HG03432 (cell line): ENCODE measurements around the gene ACSS1.
A peak's percentile ranks its signal among the peaks of the same experiment; 100 is the strongest.

Experiments
- ATAC-seq: cut with Tn5 transposase; IDR thresholded peaks from one replicate; pipeline ENCODE4 v1.9.1; 2021; ENCODE audit warnings: mild to moderate bottlenecking, moderate library complexity; ENCODE audit not compliant: unreplicated experiment

Gene ACSS1

DNA sequence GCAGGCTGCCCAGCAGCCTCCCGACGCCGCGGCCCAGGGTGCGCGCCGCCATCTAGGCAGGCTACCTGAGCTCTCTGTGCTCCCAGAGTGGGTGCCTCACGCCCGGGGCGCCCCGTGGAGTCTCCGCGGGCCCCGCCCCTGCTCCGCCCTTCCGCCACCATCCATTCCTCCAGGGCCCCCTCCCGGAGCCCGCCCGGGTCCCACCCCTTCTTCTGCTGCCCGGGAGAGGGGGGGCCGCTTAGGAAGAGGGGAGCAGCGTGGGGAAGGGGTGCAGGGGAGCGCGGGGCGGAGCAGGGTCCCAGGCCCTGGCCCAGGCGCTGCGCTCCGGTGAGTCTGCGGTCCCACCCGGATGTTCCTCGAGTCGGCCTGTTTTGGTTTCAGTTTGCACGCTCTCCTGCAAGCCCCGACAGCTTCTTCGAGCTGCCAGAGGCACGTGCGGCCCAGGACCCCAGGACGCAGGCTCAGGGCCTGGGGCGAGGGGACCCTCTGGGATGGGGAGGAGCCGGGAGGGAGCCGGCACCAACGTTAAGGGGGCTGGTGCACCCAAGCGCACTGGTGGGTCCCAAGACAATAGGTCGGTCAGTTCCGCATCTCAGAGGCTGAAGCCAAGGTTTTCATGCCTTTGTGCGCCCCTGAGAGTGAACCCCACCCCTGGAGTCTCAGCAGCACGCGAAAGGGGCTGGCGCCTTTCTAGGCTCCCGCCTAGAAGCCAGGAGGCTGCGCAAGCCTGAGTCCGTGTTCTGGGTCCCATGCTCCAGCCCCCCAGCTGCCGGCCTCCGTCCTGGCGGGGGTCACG, at the start of gene ACSS1:
ACSS1 (minus strand) TSS at position 89 of the 796 bp plus-strand sequence; CDS start at position 52, 37 bp downstream.
- peak; percentile 70 for ATAC-seq

DNA sequence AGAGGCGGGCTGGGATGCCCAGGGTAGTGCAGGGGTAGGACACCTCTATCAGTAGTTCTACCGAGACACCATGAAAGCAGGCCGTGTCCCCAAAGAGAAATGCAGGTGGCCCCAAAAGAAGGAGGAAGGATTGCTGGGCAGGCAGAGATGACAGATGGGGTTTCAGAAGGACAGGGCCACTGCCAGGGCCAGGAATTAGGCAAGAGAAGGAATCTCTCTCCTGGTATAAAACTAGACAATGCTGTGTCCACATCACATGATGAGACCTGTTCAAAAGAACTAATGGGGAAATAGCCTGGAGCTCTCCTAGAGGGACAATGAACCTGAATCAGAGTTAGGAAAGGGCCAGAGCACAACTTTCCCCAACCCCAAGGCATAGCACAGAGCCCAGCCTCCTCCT, 45.6 kb upstream of the ACSS1 start:
- no peak for ATAC-seq

DNA sequence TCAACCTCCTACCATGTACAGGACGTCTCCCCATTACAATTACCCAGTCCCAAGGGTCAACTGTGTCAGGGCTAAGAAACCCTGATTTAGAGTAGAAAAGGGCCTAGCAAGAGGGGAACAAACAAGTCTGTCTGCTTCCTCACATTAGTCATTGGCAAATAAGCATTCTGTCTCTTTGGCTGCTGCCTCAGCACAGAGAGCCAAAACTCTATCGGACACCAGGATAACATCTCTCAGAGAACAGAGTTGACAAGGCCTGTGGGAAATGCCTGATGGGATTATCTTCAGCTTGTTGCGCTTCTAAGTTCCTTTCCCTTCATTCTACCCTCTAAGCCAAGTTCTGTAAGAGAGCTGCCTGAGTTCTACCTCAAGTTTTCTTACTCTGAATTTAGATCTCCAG, 43.0 kb upstream of the ACSS1 start:
- no peak for ATAC-seq

DNA sequence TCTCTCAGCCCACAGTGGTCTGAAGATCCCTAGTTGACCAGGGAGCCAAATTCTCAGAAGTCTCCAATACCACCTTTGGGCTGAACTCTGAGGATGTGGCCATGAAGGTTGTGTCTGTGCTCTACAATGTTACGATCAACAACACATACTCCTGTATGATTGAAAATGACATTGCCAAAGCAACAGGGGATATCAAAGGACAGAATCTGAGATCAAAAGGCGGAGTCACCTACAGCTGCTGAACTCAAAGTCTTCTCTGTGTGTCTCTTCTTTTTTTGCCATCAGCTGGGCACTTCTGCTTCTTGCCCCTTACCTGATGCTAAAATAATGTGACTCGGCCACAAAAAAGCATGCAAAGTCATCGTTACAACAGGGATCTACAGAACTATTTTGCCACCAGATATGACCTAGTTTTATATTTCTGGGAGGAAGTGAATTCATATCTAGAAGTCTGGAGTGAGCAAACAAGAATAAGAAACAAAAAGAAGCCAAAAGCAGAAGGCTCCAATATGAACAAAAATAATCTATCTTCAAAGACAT, 41.7 kb upstream of the ACSS1 start:
- ATAC-seq = no peak

DNA sequence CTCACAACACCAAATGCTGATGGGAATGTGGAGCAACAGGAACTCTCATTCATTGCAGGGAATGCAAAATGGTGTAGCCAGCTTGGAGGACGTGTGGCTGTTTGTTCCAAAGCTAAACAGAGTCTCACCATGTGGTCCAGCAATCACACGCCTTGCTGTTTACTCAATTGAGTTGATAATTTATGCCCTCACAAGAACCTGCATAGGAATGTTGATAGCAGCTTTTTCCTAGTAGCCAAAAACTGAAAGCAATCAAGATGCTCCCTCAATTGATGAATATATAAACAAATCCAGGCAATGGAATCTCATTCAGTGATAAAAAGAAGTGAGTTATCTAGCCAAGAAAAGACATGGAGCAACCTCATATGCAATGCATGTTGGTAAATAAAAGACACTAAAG, 39.6 kb upstream of the ACSS1 start:
- ATAC-seq = no peak

DNA sequence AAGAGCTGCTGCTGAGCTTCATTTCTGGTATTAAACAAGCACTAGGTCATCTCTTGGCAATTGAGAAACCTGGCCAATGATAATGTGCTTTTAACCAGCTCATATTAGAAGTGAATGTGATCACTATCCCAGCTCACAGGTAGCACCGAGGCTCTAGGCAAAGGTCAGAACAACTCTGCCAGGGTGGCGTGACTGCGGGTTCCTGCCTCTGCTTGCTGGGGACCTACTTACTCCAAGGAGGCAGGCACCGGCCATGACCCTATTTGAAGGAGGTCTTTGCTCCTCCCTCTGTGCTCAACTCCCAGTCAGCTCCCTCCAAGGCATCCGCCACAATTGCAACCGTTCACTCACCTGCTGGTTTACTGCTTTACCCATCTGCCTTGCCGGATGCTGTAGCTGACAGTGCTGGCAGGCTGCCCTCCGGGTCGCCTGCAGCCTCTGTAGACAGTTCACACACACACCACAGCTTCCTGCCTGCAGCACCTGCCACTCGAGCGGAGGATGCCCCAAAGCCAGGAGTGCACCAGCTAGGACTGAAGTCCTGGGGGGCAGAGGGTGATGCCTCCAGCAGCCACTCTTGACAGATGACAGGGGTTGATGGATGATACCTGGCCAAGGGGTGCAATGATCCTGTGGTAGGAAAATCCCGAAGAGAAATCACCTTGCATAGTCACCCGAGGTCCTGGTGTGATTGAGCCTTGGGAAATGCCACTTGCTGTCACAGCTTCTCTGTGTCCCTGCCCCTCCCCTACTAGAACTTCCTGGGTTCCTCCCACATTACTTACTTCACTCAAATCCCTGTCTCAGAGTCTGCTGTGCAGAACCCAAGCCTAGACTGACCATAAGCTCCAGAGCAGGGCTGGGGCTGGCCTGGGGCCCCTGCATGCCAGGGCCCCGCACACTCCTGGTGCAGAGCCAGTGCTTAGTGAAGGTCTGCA, 32.8 kb upstream of the ACSS1 start:
- ATAC-seq = peak; percentile 85

DNA sequence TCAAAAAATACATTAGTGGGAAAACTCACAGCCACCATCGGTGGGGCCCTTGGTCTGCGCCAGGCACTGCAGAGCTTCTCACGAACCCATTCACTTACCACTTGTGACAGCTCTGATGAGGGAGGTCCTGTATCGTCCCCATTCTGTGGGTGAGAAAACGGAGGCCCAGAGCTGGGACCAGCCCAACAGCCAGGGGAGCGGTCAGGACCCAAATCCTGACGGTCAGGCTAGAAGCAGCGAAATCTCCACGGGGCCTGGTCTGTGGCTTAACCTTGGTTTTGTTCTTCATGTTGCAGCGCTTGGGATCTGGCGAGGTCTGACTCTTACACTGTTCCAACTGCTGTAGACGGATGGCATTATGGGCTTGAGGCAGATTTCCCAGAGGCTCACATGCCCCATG, 31.7 kb upstream of the ACSS1 start:
- no peak for ATAC-seq

DNA sequence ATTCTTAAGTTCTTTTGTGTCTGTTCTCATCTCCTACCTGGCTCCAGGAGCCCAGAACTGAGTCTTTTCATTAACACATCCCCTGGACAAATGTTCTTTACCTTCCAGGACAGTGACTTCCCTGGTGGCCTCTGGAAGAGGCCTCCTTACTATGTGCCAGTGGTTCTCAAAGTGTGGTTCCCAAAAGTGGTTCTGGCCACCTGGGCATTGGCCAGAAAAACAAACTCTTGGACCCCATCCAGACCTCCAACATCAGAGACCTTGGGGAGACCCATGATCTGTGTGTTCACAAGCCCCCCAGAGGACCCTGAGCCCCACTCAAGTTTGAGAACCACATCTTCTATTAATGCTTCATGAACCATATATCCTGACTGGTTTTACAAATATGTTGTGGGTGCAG, 31.2 kb upstream of the ACSS1 start:
- no peak for ATAC-seq

DNA sequence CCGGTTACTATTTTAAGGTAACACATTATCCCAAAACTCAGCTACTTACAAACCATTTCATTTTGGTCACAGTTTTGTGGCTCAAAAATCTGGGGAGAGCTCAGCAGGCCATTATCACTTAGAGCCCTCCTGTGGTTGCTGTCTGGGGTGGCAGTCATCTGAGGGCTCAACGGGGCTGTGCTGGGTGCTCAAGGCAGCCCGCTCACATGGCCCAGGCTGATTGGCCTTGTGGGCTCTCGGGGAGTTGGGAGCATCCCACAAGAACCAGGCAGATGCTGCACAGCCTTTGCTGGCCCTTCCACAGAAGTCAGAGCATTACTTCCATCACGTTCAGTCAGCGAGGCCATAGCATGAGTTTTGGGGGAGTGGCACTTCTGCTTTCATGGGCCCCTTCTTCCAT, 30.3 kb upstream of the ACSS1 start:
- no peak for ATAC-seq

DNA sequence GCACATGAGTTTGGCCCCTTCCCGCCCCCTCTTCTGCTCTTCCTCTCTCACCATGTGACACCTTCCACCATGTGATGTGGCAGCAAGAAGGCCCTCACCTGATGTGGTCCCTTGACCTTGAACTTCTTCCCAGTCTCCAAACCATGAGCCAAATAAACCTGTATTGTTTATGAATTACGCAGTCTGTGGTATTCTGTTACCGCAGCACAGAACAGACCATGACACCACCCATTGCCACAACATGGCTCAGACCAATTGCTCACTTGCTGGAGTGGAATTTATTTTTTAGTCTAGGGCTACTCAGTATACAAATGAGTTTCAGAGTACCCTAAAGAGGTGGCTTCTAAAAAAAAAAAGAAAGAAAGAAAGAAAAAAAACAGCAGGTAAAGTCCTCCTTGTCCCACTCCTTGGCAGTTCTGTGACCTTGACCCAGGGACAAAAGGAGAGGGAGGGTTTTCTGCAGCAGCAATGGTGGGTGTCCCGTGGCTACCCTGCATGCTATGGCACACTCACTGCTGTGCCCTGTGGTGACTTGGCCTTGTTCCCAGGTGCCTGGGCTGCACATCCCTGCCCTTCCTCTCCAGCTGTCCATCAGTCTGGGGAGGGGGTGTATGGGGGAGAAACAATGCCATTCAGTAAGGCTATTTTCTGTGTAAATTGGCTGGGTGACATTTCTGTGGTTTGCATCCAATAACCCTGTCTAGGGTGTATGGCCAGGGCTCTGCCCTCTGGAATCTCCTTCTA, 29.4 kb upstream of the ACSS1 start:
- ATAC-seq = no peak

DNA sequence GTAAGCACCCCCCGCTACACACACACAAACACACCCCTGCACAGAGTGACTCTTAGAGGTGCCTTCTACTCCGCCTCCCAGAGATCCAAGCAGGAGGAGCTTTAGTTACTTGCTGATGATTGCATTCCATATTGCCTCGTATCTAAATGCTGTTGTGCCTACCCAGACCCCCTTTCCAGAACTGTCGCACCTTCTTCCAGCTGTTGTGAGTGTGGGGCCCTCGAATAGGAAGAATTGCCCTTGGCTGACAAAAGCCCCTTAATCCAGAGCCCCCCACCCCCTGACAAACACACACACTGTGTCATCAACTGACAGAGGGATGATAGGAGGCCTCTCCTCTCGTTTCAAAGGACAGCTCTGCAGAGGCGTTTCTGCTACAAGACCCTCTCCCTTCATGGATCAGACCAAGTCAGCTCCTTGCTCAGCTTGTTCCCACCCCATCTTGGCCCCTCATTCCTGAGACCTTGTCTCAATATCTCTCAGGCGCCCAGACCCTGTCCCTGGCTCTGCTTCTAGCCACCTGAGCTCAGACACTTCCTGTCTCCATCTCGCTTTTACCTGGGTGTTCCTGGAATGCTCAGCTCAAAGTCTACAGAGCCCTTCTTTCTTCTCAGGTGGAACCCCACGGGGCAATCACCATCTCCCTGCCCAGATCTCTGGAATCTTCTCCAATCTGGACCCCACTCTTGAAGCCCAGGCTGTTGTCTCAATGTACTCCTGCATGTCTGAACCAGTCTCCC, 28.0 kb upstream of the ACSS1 start:
- ATAC-seq = no peak

DNA sequence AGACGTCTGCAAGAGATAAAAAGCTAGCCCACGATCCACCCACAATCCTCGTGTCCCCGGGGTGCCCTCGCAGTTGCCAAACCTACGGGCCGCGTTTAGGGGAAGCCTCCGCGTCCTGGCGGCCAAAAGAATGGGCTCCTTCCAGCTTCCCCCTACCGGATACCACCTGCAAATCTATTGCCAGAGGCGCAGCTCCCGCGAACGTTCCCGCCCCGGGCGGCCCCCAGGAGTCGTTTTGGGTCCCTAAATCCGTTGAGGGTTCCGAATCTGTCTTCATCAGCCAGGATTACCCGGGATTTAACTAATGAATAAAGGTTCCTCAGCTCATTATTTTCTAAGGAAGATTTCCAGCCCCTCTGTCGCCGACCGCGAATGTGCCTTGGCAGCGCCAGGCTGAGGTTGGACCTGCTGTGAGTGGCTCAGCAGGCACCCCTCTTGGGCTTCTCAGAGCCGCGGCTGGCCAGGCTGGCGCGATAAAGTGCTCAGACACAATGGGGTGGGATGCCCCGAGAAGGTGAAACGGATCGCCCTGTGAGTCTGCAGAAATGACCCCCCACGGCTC, 26.8 kb upstream of the ACSS1 start:
- ATAC-seq = no peak

DNA sequence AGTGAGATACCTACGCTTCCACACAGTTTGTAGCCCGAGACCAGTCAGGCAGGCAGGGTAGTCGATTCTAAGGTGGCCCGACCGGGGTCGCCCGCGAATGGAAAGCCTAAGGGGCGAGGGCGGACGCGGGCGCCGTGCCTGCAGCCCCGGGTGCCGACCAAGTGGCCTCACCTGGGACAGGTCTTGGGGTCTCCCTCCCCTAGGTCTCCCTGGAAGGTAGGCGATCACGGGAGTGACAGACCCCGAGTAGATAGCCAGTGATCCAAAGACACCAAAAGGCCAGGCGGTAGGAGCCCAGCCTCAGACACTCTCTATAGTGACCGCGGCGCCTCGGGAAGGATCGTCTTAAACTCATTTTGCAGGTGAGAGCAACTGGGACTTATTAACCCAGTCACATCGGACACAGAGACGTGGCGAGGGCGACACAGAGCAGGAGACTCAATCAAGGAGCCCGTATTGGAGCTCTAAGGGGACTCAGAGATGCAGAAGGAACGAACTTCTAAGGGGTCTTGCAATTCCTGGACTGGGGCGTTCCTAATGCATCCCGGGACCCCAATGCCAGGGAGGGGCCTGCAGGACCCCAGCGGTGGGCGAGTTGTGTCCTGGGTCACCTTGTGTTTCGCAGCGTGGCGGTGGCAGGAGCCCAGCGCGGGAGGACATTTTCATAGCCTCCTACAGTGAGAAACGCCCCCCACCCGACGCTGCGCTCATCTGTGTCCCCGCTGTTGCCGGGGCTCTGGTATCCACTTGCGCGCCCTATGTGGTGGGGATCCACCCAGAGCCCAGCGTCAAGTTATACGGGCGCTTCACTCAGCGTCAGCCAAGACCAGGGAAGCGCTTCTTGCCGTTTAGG, 26.1 kb upstream of the ACSS1 start:
- ATAC-seq = peak; percentile 59

DNA sequence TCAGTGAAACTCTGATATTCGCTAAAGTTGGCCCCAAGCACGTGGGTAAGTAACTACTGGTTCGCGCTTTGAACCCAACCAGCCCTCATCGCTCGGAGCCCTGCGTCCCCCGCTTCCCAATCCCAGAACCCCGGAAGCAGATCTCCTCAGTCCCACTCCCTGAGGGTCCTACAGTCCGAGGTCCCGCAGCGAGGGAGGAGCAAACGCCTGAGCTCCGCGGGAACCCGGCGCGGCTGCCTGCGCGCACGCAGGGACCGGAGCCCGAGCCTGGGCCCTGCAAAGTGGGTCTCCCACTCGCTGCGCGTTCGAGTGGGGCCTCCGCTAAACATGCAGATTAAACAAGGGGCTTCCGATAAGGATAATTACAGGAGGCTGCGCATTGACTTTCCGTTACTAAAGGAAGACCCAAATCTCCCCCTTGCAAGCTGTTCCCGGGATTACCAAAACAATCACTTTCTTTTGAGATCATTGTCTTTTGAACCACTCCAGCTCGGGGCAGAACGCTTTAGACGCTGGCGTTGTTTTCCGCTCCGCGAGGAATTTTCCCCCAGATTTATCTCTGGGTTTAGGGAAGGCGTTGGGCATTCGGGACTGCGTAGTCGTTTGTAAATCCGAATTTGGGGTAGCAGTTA, 25.3 kb upstream of the ACSS1 start:
- no peak for ATAC-seq

DNA sequence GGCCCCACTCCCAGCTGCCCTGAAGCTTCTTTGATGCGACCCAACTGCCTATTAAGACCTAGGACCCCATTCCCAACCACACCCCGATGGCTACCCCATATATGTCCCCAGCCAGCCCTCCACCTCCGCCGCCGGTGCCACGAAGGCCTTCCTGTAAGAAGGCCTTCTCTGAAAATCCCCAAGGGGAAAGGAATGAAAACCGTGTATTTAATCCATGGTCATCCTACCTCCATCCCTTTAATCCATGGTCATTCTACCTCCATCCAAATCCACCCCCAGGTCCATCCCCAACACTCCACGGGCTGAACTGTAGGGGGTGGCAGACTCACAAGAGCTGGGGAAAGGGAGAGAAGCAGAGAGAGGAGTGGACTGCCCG, 24.5 kb upstream of the ACSS1 start:
- ATAC-seq = no peak

DNA sequence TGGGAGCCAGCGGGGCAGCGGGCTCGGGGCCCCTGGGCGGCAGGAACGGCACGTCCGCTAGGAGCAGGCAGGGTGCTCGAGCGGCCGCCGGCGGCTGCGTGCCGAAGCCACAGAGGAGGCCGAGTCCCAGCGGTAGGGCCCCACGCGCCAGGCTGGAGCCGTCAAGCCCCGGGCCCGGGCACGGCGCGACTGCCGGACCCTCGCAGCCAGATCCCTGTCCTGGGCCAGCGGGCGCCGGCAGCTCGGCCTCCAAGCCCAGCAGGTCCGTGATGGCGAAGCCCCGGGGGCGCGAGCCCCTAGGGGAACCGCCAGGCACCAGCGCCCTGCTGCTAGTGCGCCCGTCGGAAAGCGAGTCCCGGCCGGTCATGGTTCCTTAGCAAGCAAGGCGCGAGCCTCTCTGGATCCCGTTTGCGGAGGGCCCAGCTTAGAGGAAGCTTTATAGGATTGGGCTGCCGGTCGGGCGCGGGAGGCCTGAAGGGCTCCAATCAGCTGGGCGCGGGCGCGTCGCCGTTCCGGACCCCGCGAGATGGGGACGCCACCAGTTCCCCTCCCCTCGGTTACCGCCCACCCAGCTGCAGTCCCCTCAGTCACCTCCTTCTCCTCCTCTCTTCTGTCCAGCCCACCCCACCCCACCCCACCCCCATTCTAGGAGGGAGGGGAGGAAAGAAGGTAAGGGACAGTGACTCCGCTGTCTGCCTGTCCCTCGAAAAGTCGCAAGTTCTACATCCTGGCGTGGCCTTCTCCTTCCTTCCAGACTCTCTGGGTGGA, 24.0 kb upstream of the ACSS1 start, which contains the start of gene VSX1:
VSX1 (minus strand) TSS at position 412 of the 768 bp plus-strand sequence; CDS start at position 367, 45 bp downstream.
- ATAC-seq = no peak

DNA sequence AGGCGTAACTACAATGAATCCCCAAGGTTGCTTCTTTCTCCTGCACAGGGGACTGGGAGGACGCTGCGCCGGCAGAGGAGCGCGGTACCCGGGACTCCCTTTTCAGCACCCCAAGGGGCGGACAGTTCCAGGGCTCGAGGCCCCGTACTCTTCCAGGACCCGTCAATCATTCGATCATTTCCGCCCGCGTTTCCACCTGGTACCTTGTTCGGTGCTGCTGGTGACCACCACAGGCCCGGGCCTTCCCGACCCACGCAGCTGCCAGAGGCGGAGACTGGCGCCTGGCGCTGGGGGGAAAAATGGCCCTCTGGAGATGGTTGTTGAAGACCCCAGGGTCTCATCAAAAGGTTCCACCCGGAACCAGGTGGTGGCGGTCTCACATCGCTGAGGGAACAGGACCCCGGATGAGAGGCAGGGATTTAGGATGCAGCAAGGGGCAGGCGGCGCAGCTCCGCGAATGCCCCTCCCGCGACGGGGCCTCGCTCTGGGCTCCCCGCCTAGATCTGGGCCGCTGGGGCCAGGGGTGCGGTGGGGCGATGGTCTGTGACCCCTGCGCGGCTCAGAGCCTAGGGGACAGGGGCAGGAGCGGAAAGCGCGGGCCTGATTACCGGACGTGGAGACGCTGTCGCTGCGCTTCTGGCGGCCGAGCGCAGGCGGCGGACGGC, 23.3 kb upstream of the ACSS1 start:
- ATAC-seq = no peak
